Measurements from ENCODE around the gene HDAC10.

The HDAC10 gene

DNA sequence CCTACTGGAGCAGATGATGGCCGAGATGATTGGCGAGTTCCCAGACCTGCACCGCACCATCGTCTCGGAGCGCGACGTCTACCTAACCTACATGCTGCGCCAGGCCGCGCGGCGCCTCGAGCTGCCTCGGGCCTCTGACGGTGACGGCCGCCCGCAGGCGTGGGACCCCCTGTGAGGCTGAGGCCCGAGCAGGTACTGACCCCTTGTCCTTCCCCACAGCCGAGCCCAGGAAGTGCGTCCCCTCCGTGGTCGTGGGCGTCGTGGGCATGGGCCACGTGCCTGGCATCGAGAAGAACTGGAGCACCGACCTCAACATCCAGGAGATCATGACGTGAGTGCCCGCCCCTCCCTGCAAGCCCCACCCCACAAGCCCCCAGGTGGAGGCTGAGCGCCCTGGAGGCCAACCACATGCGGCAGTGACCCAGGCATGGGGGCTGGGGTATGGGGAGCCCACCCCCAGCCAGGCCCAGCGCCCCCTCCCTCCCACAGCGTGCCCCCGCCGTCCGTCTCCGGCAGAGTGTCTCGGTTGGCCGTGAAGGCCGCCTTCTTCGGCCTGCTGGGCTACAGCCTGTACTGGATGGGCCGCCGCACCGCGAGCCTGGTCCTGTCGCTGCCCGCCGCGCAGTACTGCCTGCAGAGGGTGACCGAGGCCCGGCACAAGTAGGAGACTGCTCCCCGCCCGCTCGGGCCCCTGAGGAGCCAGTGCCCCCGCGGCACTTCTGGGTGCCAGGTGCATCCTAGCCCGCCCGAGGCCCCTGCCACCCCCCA, 53.0 kb downstream of the HDAC10 start:
- DNase-seq = no peak

DNA sequence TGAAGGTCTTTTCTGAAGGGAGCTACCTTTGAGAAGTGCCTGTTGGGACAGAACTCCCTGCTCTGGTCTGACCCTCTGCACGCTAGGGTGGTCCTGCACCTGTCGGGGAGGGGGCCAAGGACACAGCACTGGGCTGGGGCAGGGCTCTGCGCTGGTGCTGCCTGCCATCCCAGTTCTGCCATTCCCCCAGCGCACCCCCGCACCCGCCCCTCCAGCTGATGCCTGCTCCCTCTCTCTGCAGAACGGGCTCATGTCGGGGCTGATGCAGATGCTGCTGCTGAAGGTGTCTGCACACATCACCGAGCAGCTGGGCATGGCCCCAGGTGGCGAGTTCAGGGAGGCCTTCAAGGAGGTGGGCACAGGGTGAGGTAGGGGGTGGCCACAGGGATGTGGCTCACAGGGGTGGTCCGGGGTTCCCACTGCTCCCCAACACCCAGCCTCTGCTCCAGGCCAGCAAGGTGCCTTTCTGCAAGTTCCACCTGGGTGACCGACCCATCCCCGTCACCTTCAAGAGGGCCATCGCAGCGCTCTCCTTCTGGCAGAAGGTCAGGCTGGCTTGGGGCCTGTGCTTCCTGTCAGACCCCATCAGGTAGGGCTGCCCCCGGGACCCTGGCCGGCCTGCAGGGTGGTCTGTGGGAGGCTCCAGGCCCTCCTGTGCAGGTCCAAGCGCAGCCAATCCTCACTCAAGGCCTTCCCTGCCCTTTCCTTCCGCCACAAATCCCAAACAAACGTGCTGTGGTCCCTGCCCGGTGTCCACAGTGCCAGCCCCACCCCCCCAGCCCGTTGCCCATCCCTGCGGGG, 53.9 kb downstream of the HDAC10 start:
- DNase-seq = no peak

DNA sequence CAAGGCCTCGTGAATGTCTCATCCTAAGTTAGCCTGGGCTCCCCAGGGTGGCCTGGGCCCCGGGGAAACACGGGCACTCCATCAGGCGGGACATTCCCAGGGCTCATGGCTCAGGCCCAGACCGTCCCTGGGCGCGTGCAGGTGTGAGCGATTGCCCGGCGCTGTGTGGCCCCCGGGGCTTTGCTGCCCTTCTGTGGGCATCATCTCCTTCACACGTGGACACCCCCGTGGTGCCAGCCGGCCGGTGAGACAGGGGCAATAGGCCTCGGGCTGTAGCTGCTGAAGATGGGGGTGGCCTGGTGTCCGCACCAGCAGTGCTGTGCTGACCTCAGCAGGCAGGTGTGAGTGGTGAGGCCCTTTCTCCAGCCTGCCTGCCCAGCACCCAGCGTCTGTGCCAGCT, 54.8 kb downstream of the HDAC10 start:
- no peak for DNase-seq

All from stimulated activated CD4-positive, alpha-beta T cell treated with anti-CD3 and anti-CD28 coated beads, Interleukin-2, amount 100 ng/mL, for 24 hours (primary cell).